ENCODE measurements around the gene TFAP2A. TPM values are rescaled to one million over a fixed set of nuclear protein-coding genes. Genes with fewer than 3 reads are reported as not detected.

The TFAP2A gene
- polyA plus RNA-seq = 4.4 and 9.1 TPM in 2 replicates

DNA sequence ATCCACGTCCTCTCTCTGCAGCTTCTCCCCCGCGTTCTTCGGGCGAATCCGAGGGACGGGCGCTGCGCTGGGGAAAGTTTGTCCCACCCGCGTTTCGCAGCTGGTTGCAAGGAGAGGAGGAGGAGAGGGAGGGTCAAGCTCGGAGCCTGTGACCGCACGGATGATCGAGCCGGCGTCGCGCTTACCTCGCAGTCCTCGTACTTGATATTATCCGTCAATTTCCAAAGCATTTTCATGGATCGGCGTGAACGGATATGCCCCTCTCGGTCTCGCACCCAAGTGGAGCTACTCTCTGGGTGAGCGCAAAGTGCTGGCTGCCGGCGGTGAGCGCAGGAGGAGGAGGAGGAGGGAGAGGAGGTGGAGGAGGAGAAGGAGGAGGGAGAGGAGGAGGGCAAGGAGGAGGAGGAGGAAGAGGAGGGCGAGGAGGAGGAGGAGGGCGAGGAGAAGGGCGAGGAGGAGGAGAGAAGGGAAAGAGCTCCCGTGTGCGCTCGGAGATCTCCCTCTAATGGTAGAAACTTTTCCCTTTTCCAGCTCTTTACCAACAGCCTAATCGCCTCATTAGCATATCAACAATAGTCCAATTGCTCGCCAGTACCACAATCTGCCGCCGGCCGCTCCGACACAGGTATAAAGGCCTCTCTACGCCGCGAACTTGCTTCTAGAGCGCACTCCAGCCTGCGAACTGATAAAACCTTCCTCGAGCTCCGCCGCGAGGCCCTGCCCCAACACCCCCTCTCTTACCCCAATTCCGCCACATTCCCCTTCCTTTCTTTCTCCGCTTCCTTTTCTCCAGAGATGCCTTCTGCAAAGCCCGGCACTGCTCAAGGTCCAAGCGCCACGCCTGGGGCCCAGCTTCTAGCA lies at the start of gene TFAP2A:
Gene TFAP2A (minus strand): TSS at position 319 of the 861 bp plus-strand sequence. CDS start 83 bp downstream, at position 236.

Other genes starting within 250 kb of the TFAP2A start
- gene GCNT2, start 106.3 kb upstream of the TFAP2A start, polyA plus RNA-seq = 4.0 and 6.8 TPM in 2 replicates

Measured in Purkinje cell (primary cell).